Keratinocyte (primary cell): ENCODE data around the gene TMEM266. TPM values are rescaled to one million over a fixed set of nuclear protein-coding genes. Genes with fewer than 3 reads are reported as not detected.

ENCODE experiments used
- DNase-seq: peaks from one replicate; pipeline ENCODE4 v3.0.0-alpha.2; 2011; ENCODE audit warnings: low read depth, missing footprints, low spot score
- FAIRE-seq: peaks from 2 replicates; lab custom pipeline; 2011; peaks lifted over from hg19 to GRCh38; lab: Jason Lieb, UNC
- H2AFZ ChIP-seq: 2 replicates; pipeline ENCODE4 v1.6.0; 2012; ENCODE audit warnings: low read length, control low read depth, inconsistent platforms; ENCODE audit not compliant: control insufficient read depth
- H3K27ac ChIP-seq: 2 replicates; pipeline ENCODE4 v1.5.1; 2011; ENCODE audit warnings: low read length; ENCODE audit not compliant: control insufficient read depth, insufficient read depth
- H3K27me3 ChIP-seq: 3 replicates; pipeline ENCODE4 v1.6.0; 2011; ENCODE audit warnings: low read length; ENCODE audit not compliant: control insufficient read depth, insufficient read depth; ENCODE audit errors: extremely low read depth
- H3K36me3 ChIP-seq, 2 experiments: 2 replicates in 1 of 2; 3 replicates in 1 of 2; pipeline ENCODE4 v1.5.1; 2011; ENCODE audit warnings: low read length in 2 of 2, mild to moderate bottlenecking in 1 of 2; ENCODE audit not compliant: control insufficient read depth in 2 of 2, insufficient read depth in 2 of 2; ENCODE audit errors: extremely low read depth in 1 of 2
- H3K4me1 ChIP-seq: 3 replicates; pipeline ENCODE4 v1.5.1; 2011; ENCODE audit warnings: low read length; ENCODE audit not compliant: control insufficient read depth, insufficient read depth; ENCODE audit errors: extremely low read depth
- H3K4me2 ChIP-seq: 3 replicates; pipeline ENCODE4 v1.6.0; 2011; ENCODE audit warnings: low read depth, low read length; ENCODE audit not compliant: control insufficient read depth, insufficient read depth; ENCODE audit errors: extremely low read depth
- H3K4me3 ChIP-seq, 3 experiments: fragments of 200-600 bp in 1 of 3; sonication (generic) in 1 of 3; 2 replicates in 2 of 3; 3 replicates in 1 of 3; pipeline ENCODE4 v1.5.1; 2011 to 2016; ENCODE audit warnings: low read length in 3 of 3, mild to moderate bottlenecking in 3 of 3, control low read depth in 2 of 3, inconsistent platforms in 1 of 3, low read depth in 1 of 3, mixed read lengths in 1 of 3, mixed run types in 1 of 3, moderate library complexity in 1 of 3; ENCODE audit not compliant: control insufficient read depth in 2 of 3, insufficient read depth in 2 of 3; ENCODE audit errors: extremely low read depth in 1 of 3
- H3K79me2 ChIP-seq: 2 replicates; pipeline ENCODE4 v1.6.0; 2012; ENCODE audit warnings: low read length; ENCODE audit not compliant: control insufficient read depth, insufficient read depth
- H3K9ac ChIP-seq: 3 replicates; pipeline ENCODE4 v1.6.0; 2011; ENCODE audit warnings: low read length; ENCODE audit not compliant: control insufficient read depth, insufficient read depth; ENCODE audit errors: extremely low read depth
- H3K9me1 ChIP-seq: 3 replicates; pipeline ENCODE4 v1.6.0; 2011; ENCODE audit warnings: low read length; ENCODE audit not compliant: control insufficient read depth, insufficient read depth; ENCODE audit errors: extremely low read depth
- H3K9me3 ChIP-seq: 2 replicates; pipeline ENCODE4 v1.5.1; 2012; ENCODE audit warnings: low read depth, low read length; ENCODE audit not compliant: control insufficient read depth
- H4K20me1 ChIP-seq: 3 replicates; pipeline ENCODE4 v1.6.0; 2011; ENCODE audit warnings: low read length; ENCODE audit not compliant: control insufficient read depth, insufficient read depth; ENCODE audit errors: extremely low read depth
- EZH2 ChIP-seq: IDR thresholded peaks from one replicate; pipeline ENCODE4 v1.6.1; 2012; ENCODE audit warnings: inconsistent platforms, mild to moderate bottlenecking, low read length, moderate library complexity
- dilution Hi-C: fragments of 300-500 bp; cut with MboI; formaldehyde crosslinking; loops from one replicate; pipeline ENCODE4 v1.7.0; 2020; ENCODE audit warnings: low sequenced_read_pairs; ENCODE audit not compliant: extremely low pct_ligation_motif_present
- polyA plus RNA-seq, 5 experiments: library from polyadenylated mRNA; depleted of rRNA in 3 of 5; stranded (reverse) in 3 of 5; stranded (forward) in 1 of 5; unstranded in 1 of 5; fragments of >200 nt; gene quantifications; 1 replicate in 1 of 5; 2 replicates in 3 of 5; 3 replicates in 1 of 5; pipeline versions ENCODE4 v1.2.1 to v1.2.3, GENCODE V29; 2011 to 2012; ENCODE audit warnings: missing spikeins in 2 of 5, low read depth in 1 of 5, low replicate concordance in 1 of 5
- TF ChIP-seq, protein P1 (sequence below), 3 experiments: IDR thresholded peaks in 1 of 3; conservative IDR thresholded peaks in 1 of 3; optimal IDR thresholded peaks in 1 of 3; 2 replicates in 2 of 3; 3 replicates in 1 of 3; pipeline versions ENCODE3 to v1.5.1; 2011; ENCODE audit warnings: low read length in 3 of 3, mild to moderate bottlenecking in 3 of 3, moderate library complexity in 2 of 3, control low read depth in 1 of 3, inconsistent platforms in 1 of 3; ENCODE audit not compliant: insufficient read depth in 2 of 3; ENCODE audit errors: extremely low read depth in 1 of 3

The TMEM266 gene
- polyA plus RNA-seq, 1 donor (not counting 4 experiments of a cell fraction or from before 2014, with no cell fraction given), result 0.03 TPM

GRCh38 chr15:76245072-76245610 is 185.4 kb downstream of the TMEM266 start:
- H3K27ac ChIP-seq, result no peak overlapping the region
- no peaks in the 10 kb centered on the region for H4K20me1 ChIP-seq
- H3K36me3 ChIP-seq, result peaks cover 0 to 6% of the 10 kb centered on the region in 2 experiments
- no peak for DNase-seq
- no peak for FAIRE-seq
- no peaks in the 10 kb centered on the region for H3K9me3 ChIP-seq
- H3K27me3 ChIP-seq, result no peaks in the 10 kb centered on the region
- no peak overlapping the region for H2AFZ ChIP-seq
- no peaks in the 10 kb centered on the region for H3K79me2 ChIP-seq
- H3K4me2 ChIP-seq, result no peak overlapping the region
- no peak overlapping the region for H3K9ac ChIP-seq
- dilution Hi-C loops, result no loop called here
- TF ChIP-seq EZH2, result no peak
- no peaks in the 10 kb centered on the region for H3K9me1 ChIP-seq
- no peak overlapping the region for H3K4me3 ChIP-seq
- H3K4me1 ChIP-seq, result no peaks in the 10 kb centered on the region

GRCh38 chr15:76251717-76252116 is 191.9 kb downstream of the TMEM266 start:
- TF ChIP-seq, protein P1, sequence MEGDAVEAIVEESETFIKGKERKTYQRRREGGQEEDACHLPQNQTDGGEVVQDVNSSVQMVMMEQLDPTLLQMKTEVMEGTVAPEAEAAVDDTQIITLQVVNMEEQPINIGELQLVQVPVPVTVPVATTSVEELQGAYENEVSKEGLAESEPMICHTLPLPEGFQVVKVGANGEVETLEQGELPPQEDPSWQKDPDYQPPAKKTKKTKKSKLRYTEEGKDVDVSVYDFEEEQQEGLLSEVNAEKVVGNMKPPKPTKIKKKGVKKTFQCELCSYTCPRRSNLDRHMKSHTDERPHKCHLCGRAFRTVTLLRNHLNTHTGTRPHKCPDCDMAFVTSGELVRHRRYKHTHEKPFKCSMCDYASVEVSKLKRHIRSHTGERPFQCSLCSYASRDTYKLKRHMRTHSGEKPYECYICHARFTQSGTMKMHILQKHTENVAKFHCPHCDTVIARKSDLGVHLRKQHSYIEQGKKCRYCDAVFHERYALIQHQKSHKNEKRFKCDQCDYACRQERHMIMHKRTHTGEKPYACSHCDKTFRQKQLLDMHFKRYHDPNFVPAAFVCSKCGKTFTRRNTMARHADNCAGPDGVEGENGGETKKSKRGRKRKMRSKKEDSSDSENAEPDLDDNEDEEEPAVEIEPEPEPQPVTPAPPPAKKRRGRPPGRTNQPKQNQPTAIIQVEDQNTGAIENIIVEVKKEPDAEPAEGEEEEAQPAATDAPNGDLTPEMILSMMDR (optimal IDR thresholded peaks at IDR 0.05 in 1 of 3, IDR thresholded peaks at IDR 0.05 in 1 of 3, conservative IDR thresholded peaks at IDR 0.05 in 1 of 3; ENCODE audit: extremely low read depth in 1 of 3, insufficient read depth in 2 of 3, low read length in 3 of 3), result no peak
- TF ChIP-seq EZH2, result no peak
- no peaks in the 10 kb centered on the region for H3K4me1 ChIP-seq
- no peaks in the 10 kb centered on the region for H4K20me1 ChIP-seq
- H3K36me3 ChIP-seq, result no peaks in the 10 kb centered on the region
- no peaks in the 10 kb centered on the region for H3K79me2 ChIP-seq
- no peak overlapping the region for H2AFZ ChIP-seq
- no peaks in the 10 kb centered on the region for H3K9me1 ChIP-seq
- no peak overlapping the region for H3K27ac ChIP-seq
- H3K4me3 ChIP-seq, result no peak overlapping the region
- H3K4me2 ChIP-seq, result no peak overlapping the region
- dilution Hi-C loops, result no loop called here
- H3K27me3 ChIP-seq, result no peaks in the 10 kb centered on the region
- H3K9ac ChIP-seq, result no peak overlapping the region
- no peaks in the 10 kb centered on the region for H3K9me3 ChIP-seq
- no peak for DNase-seq
- no peak for FAIRE-seq

DNA sequence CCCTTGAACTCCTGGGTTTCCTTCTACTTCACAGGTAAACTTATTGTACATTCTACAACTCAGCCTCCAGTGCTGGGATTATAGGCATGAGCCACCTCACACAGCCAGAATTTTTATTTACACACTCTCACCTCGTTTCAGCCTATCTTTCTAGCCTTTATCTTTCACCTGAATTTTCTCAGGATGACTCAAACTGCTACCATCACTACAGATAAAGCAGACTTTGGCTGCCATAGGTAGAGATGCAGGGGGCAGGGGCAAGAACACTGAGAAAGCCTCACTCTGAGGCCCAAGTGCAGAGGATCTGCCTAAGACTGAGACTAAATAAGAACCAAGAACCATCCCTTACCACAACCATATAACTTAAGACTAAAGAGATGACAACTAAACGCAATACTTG is 192.5 kb downstream of the TMEM266 start:
- Histone ChIP-seq H3K27me3 (no peaks in the 10 kb centered on the region), H2AFZ (no peak overlapping the region), H3K9me1 (no peaks in the 10 kb centered on the region), H3K9ac (no peak overlapping the region), H4K20me1 (no peaks in the 10 kb centered on the region), H3K27ac (no peak overlapping the region), H3K79me2 (no peaks in the 10 kb centered on the region), H3K4me1 (no peaks in the 10 kb centered on the region), H3K4me3 (no peak overlapping the region), H3K9me3 (no peaks in the 10 kb centered on the region), H3K4me2 (no peak overlapping the region), H3K36me3 (no peaks in the 10 kb centered on the region)
- DNase-seq, result no peak
- dilution Hi-C loops, result no loop called here
- no peak for TF ChIP-seq EZH2
- TF ChIP-seq, protein P1 (optimal IDR thresholded peaks at IDR 0.05 in 1 of 3, IDR thresholded peaks at IDR 0.05 in 1 of 3, conservative IDR thresholded peaks at IDR 0.05 in 1 of 3; ENCODE audit: extremely low read depth in 1 of 3, insufficient read depth in 2 of 3, low read length in 3 of 3), result no peak
- FAIRE-seq, result no peak
